HepG2 (cell line): Measurements from ENCODE around the gene TTC6. TPM values are rescaled to one million over a fixed set of nuclear protein-coding genes. Genes with fewer than 3 reads are reported as not detected.

Experiments
- KLF16 ChIP-seq, 2 experiments: sonication (generic) in 1 of 2; formaldehyde crosslinking in 1 of 2; IDR thresholded peaks; 2 replicates each; pipeline versions ENCODE4 v1.6.1 to v1.8.0; 2016 to 2023; ENCODE audit warnings: missing genetic modification reagents in 2 of 2, missing compliant biosample characterization in 1 of 2
- MED1 ChIP-seq: sonication (generic); formaldehyde crosslinking; IDR thresholded peaks from 2 replicates; pipeline ENCODE4 v1.4.0; 2020; ENCODE audit warnings: missing genetic modification reagents
- MED8 ChIP-seq: sonication (generic); formaldehyde crosslinking; IDR thresholded peaks from 2 replicates; pipeline ENCODE4 v1.8.1; 2023; ENCODE audit warnings: mild to moderate bottlenecking, missing genetic modification reagents; ENCODE audit not compliant: insufficient replicate concordance
- NAIF1 ChIP-seq: sonication (generic); formaldehyde crosslinking; IDR thresholded peaks from 2 replicates; pipeline ENCODE4 v1.5.0; 2020; ENCODE audit warnings: mild to moderate bottlenecking, missing genetic modification reagents, borderline replicate concordance
- POLR2A ChIP-seq, 2 experiments: IDR thresholded peaks; 2 replicates each; pipeline ENCODE4 v1.6.1; 2011; ENCODE audit warnings: low read depth in 2 of 2, low read length in 2 of 2, mild to moderate bottlenecking in 1 of 2, moderate library complexity in 1 of 2; ENCODE audit not compliant: insufficient read depth in 1 of 2
- PREB ChIP-seq: sonication (generic); formaldehyde crosslinking; IDR thresholded peaks from 2 replicates; pipeline ENCODE4 v1.4.0; 2020; ENCODE audit warnings: missing genetic modification reagents
- TBX3 ChIP-seq: fragments of 450-650 bp; IDR thresholded peaks from 2 replicates; pipeline ENCODE4 v1.6.1; 2017; ENCODE audit warnings: antibody characterized with exemption, mild to moderate bottlenecking, inconsistent platforms, borderline replicate concordance
- ZMYM3 ChIP-seq: sonication (generic); formaldehyde crosslinking; IDR thresholded peaks from 2 replicates; pipeline ENCODE4 v1.5.1; 2020; ENCODE audit warnings: mild to moderate bottlenecking, missing genetic modification reagents
- ZNF263 ChIP-seq: sonication (generic); formaldehyde crosslinking; IDR thresholded peaks from 2 replicates; pipeline ENCODE4 v1.4.0; 2020; ENCODE audit warnings: missing genetic modification reagents
- ZNF383 ChIP-seq: sonication (generic); formaldehyde crosslinking; IDR thresholded peaks from 2 replicates; pipeline ENCODE4 v1.4.0; 2020; ENCODE audit warnings: missing genetic modification reagents, mild to moderate bottlenecking, borderline replicate concordance
- ZNF562 ChIP-seq: sonication (generic); formaldehyde crosslinking; IDR thresholded peaks from 2 replicates; pipeline ENCODE4 v1.8.0; 2022; ENCODE audit warnings: missing genetic modification reagents, borderline replicate concordance
- ZNF597 ChIP-seq: sonication (generic); formaldehyde crosslinking; IDR thresholded peaks from 2 replicates; pipeline ENCODE4 v1.5.0; 2020; ENCODE audit warnings: missing genetic modification reagents
- ZNF614 ChIP-seq: IDR thresholded peaks from 2 replicates; pipeline ENCODE4 v1.6.1; 2018; ENCODE audit warnings: missing biosample characterization, missing genetic modification reagents, inconsistent platforms, borderline replicate concordance
- ZSCAN25 ChIP-seq: sonication (generic); formaldehyde crosslinking; IDR thresholded peaks from 2 replicates; pipeline ENCODE4 v1.8.0; 2022; ENCODE audit warnings: mild to moderate bottlenecking, missing genetic modification reagents
- ZSCAN9 ChIP-seq: IDR thresholded peaks from 2 replicates; pipeline ENCODE4 v1.6.1; 2016; ENCODE audit warnings: borderline replicate concordance
- polyA plus RNA-seq, 8 experiments: library from polyadenylated mRNA; depleted of rRNA in 3 of 8; stranded (reverse) in 7 of 8; unstranded in 1 of 8; fragments of >200 nt; fragmentation: Illumina TruSeq in 4 of 8; extraction: Trizol in 4 of 8; gene quantifications; 2 replicates each; pipeline versions ENCODE4 v1.2.1 to v1.2.3, GENCODE V29; 2011 to 2016; ENCODE audit warnings: low read depth in 4 of 8, missing spikeins in 1 of 8, mixed read lengths in 1 of 8; ENCODE audit not compliant: insufficient read depth in 1 of 8
- total RNA-seq, 5 experiments: library from RNA; depleted of rRNA; stranded (reverse); fragments of >200 nt; fragmentation: Illumina TruSeq; extraction: Trizol; gene quantifications; 2 replicates each; pipeline ENCODE4 v1.2.3, GENCODE V29; 2016; ENCODE audit warnings: low read depth in 1 of 5
- TF ChIP-seq, protein P1 (sequence below): sonication (generic); formaldehyde crosslinking; conservative IDR thresholded peaks from 2 replicates; pipeline ENCODE4 v1.8.0; 2022; ENCODE audit warnings: mild to moderate bottlenecking, moderate library complexity, missing genetic modification reagents
- TF ChIP-seq, protein P2 (sequence below): sonication (generic); formaldehyde crosslinking; IDR thresholded peaks from 2 replicates; pipeline ENCODE4 v1.4.0; 2020; ENCODE audit warnings: low read depth, mild to moderate bottlenecking, missing genetic modification reagents
- TF ChIP-seq, protein P3 (sequence below): IDR thresholded peaks from 2 replicates; pipeline ENCODE4 v1.6.1; 2016; ENCODE audit warnings: mild to moderate bottlenecking

Gene TTC6
- total and polyA plus RNA-seq, 2 of the 13 experiments (the other 11 are each of a cell fraction or from before 2014, with no cell fraction given) = 9.3 to 27.4 TPM

- TF ChIP-seq POLR2A (IDR thresholded peaks at IDR 0.05; ENCODE audit: insufficient read depth in 1 of 2, low read depth in 2 of 2, low read length in 2 of 2) (peak in 1 of 2 experiments; percentile 95; a peak in 2 of 4 replicates), MED1 (CRISPR knock-in tag) (0 out of 2 replicates have a peak, but pooled peaks have one; percentile 60), TBX3 (no peak), ZSCAN9 (no peak), ZNF614 (CRISPR knock-in tag) (no peak), ZNF383 (no peak), KLF16 (CRISPR knock-in tag; IDR thresholded peaks at IDR 0.05) (no peak; a peak in 1 of 4 replicates), ZNF562 (no peak), NAIF1 (CRISPR knock-in tag) (no peak), ZNF597 (CRISPR knock-in tag) (no peak), PREB (CRISPR knock-in tag) (no peak), ZNF263 (CRISPR knock-in tag) (no peak), ZMYM3 (no peak), ZSCAN25 (CRISPR knock-in tag) (peak; percentile 96), MED8 (CRISPR knock-in tag) (peak; percentile 62)
- TF ChIP-seq, protein P1, sequence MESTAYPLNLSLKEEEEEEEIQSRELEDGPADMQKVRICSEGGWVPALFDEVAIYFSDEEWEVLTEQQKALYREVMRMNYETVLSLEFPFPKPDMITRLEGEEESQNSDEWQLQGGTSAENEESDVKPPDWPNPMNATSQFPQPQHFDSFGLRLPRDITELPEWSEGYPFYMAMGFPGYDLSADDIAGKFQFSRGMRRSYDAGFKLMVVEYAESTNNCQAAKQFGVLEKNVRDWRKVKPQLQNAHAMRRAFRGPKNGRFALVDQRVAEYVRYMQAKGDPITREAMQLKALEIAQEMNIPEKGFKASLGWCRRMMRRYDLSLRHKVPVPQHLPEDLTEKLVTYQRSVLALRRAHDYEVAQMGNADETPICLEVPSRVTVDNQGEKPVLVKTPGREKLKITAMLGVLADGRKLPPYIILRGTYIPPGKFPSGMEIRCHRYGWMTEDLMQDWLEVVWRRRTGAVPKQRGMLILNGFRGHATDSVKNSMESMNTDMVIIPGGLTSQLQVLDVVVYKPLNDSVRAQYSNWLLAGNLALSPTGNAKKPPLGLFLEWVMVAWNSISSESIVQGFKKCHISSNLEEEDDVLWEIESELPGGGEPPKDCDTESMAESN (CRISPR knock-in tag) = peak; percentile 39
- TF ChIP-seq, protein P2, sequence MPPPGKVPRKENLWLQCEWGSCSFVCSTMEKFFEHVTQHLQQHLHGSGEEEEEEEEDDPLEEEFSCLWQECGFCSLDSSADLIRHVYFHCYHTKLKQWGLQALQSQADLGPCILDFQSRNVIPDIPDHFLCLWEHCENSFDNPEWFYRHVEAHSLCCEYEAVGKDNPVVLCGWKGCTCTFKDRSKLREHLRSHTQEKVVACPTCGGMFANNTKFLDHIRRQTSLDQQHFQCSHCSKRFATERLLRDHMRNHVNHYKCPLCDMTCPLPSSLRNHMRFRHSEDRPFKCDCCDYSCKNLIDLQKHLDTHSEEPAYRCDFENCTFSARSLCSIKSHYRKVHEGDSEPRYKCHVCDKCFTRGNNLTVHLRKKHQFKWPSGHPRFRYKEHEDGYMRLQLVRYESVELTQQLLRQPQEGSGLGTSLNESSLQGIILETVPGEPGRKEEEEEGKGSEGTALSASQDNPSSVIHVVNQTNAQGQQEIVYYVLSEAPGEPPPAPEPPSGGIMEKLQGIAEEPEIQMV (CRISPR knock-in tag) = no peak
- TF ChIP-seq, protein P3, sequence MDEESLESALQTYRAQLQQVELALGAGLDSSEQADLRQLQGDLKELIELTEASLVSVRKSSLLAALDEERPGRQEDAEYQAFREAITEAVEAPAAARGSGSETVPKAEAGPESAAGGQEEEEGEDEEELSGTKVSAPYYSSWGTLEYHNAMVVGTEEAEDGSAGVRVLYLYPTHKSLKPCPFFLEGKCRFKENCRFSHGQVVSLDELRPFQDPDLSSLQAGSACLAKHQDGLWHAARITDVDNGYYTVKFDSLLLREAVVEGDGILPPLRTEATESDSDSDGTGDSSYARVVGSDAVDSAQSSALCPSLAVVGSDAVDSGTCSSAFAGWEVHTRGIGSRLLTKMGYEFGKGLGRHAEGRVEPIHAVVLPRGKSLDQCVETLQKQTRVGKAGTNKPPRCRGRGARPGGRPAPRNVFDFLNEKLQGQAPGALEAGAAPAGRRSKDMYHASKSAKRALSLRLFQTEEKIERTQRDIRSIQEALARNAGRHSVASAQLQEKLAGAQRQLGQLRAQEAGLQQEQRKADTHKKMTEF = no peak
Observed at GRCh38 chr14:37594971-37595808, at the start of gene TTC6, which contains the start of gene FOXA1 (continued).
